Subcutaneous adipose tissue (tissue), 4 donors: Measurements from ENCODE around the gene FBXO42. TPM values are rescaled to one million over a fixed set of nuclear protein-coding genes. Genes with fewer than 3 reads are reported as not detected.

Experiments used
- total RNA-seq, 4 donors: library from RNA; depleted of rRNA; stranded (reverse); fragments of >200 nt; gene quantifications; one replicate each; pipeline ENCODE4 v1.1.0, GENCODE V29; 2016
- TF ChIP-seq, protein P1 (sequence below): fragments of 450-650 bp; IDR thresholded peaks from one replicate; pipeline ENCODE4 v1.5.1; 2016; ENCODE audit warnings: low read depth, mild to moderate bottlenecking, control low read depth, antibody characterized with exemption, moderate library complexity

The FBXO42 gene
- total RNA-seq, 4 donors from 2014 or later: 21.4 to 26.9 (median 23.6) TPM

DNA sequence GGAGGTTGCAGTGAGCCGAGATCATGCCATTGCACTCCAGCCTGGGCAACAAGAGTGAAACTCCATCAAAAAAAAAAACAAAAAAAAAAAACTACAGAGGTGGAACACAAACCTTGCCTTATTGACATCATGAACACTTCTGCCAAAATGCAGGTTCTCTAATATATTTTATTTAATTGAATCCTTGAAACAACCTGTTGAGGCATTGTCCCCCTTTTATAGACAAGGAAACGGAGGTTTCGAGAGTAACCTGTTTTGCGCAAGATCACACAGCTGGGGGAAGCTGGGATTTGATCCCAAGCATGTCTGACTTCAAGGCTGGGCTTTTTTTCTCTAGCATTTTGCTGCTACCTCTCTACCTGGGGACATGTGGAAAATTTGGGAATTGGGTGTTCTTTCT lies 17.5 kb upstream of the FBXO42 start:
- TF ChIP-seq, protein P1, sequence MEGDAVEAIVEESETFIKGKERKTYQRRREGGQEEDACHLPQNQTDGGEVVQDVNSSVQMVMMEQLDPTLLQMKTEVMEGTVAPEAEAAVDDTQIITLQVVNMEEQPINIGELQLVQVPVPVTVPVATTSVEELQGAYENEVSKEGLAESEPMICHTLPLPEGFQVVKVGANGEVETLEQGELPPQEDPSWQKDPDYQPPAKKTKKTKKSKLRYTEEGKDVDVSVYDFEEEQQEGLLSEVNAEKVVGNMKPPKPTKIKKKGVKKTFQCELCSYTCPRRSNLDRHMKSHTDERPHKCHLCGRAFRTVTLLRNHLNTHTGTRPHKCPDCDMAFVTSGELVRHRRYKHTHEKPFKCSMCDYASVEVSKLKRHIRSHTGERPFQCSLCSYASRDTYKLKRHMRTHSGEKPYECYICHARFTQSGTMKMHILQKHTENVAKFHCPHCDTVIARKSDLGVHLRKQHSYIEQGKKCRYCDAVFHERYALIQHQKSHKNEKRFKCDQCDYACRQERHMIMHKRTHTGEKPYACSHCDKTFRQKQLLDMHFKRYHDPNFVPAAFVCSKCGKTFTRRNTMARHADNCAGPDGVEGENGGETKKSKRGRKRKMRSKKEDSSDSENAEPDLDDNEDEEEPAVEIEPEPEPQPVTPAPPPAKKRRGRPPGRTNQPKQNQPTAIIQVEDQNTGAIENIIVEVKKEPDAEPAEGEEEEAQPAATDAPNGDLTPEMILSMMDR: no peak

DNA sequence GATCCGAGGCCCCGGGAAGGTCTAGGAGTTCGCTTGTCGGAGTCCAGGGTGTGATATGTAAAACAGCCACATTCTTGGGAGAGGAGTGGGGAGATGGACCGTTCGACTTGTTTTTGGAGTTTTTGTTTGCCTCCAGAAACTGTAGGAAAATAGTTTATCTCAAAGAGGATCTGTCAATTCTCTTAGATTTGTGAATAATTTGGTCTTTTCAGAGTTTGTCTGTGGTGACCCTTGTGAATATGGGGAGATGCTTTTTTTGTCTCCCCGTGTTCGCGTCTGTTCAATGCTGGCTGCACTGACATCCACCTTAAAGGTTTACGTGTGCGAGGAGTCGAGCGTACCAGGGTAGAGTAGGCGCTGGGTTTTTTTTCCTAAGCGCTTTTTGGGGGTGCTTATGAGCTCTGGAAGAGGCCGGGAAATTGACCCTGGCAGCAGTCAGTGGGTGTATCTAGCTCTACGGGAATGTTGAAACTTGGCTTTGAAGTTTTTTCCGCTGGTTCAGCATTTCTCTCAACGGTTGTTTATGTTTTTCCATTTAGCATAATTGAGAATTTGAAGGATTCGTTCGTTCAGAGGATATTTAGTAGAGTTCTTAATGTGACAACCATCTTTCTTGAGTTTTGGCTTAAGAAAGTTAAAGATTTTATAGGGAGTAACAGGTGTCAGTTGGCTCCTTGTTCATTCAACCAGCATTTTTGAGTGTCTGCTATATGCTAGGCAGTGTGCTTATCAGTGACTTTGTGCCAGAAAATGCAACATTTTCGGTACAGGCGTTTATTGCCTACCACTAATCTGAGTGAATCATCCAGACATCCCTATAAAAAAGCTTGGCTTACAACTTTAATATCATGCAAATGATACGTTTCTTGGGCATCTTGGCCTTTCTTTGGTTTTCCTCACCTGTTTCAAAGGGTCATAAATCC lies 15.9 kb upstream of the FBXO42 start:
- TF ChIP-seq, protein P1: no peak

DNA sequence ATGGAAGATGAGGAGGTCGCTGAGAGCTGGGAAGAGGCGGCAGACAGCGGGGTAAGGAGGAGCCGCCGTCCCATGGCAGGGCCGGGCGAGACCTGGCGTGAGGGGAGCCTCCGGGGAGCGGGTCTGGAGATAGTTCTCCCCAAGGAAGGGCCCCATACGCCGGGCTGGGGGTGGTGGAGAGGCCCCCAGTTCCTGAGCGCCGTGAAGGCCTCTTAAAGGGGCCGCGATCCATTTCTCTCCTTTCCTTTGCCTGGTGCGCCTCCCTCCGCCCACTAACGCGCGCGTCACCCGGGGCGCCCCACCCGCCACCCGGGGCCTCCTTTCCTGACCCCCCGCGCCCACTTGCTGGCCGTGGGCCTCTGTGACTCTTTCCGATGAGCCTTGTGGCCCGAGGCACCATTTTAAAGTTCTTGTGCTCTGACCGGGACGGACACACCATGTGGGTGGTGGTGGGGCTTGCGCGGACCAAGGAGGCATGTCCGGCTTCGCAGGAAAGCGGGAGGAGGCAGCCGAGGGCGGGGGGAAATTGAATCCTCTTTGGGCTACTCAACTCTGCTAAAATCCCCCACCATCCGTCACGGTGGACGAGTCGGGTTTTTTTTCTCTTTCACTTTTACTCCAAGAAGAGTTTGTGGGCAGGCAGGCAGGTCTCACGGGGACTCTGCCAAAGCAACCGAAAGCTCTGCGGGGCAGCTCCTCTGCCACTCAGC lies 15.1 kb upstream of the FBXO42 start:
- TF ChIP-seq, protein P1: no peak

DNA sequence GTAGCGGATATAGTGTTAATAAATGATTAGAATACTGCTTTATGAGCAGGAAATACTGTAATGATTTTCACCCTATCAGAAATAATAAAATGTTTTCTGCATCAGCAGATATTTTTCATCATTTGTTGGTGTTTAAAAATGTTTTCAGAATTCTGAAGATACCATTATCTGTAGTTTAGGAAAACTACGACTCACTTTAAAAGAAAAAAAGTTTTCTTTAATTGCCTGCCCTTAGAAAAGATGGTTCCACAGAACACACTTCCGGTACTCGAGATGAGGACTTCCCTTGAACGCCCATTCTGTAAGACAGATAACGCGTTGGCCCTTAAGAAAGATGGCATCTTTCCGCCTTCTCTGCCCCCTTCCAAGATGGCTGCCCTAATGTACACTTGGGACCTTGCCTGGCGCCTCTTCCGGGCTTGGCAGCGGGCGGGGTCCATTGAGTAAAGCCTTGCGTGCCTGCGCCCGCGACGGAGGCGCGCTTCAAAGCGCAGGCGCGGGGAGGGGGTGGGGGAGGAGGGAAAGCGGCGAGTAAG lies 14.5 kb upstream of the FBXO42 start, which contains the start of gene SZRD1:
SZRD1 (plus strand) TSS at position 521 of the 536 bp plus-strand sequence. CDS start 16 bp downstream, outside the sequence.
- TF ChIP-seq, protein P1: no peak

DNA sequence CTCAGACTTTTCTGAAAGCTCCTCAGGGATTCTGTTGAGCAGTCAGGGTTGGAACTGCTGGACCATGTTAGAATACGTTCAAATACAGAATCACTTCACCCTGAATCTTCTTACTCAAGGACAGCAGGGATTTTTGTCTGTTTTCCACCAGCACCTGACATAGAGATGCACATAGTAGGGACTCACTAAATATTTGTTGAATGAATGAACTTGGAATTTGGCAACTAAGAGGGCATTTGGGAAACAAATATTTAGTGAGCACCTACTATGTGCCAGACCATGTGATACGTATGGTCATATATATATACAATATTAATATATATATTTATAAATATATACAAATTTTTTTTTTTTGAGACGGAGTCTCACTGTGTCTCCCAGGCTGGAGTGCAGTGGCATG lies 4.6 kb upstream of the FBXO42 start:
- TF ChIP-seq, protein P1: no peak

DNA sequence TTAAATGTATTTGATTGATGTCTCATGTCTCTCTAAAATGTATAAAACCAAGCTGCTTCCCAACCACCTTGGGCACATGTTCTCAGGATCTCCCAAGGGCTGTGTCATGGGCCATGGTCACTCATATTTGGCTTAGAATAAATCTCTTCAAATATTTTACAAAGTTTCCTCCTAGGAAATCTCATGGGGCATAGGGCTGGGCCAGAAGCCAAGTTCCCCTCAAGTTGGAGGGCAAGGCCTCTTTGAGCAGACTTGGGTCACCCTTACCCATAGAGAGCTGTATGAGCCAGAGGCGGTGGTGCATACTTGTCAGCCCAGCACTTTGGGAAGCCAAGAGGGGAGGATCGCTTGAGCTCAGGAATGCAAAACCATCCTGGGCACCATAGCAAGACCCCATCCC lies 2.3 kb upstream of the FBXO42 start:
- TF ChIP-seq, protein P1: no peak

DNA sequence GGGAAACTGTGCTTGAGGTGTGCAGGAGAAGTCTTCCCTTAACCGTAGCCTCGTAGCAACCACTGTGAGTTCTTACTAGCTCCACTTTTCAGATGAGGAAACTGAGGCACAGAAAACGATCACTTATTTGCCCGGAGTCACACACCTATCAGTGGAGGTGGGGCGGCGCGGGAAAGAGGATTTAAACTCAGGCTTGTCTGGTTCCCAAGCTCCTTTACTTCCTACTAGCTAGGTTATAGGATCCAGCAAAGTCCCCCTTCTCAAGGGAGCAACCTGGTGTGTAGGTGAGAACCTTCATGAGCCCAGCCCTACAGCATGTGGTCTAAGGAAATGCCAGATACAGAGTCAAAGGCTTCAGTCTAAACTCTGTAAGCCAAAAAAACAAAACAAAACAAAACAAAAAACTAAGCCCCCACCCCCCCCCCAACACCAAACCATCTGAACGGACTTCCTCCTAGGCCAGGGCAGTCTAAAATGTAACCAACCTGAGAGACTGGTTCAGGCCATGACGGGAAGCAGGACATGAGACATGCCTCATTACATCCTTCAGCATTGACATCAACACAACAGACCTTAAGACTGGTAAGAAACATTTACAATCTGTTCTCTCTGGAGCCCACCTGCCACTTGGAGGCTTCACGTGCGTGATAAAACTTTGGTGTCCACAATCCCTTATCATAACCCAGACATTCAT lies 709 bp upstream of the FBXO42 start:
- TF ChIP-seq, protein P1: no peak
